ENCODE data around the gene ZHX3.
A peak's percentile ranks its signal among the peaks of the same experiment; 100 is the strongest.

ZHX3 gene

DNA sequence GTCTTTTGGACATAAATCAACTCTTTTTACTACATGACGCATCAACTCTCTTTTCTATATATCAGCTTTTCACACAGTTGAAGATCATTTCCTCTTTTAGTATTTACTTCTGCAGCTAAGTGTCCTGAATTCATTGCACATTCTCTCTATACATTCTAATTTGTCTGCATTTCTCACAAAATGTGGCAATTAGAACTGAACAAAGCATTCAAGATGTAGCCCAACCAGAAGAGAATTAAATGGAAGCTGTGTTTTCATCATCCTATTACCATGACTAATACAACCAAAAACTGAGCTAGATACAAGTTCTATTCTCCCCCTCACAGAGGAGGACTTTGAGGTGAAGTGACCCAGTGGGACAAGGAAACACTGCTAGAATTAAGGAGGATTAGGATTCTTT lies 93.2 kb downstream of the ZHX3 start:
- DNase-seq (ENCODE audit: low spot score), result no peak

- no peak for DNase-seq (ENCODE audit: low spot score)
Observed at GRCh38 chr20:41223112-41223511, 94.4 kb downstream of the ZHX3 start.

DNA sequence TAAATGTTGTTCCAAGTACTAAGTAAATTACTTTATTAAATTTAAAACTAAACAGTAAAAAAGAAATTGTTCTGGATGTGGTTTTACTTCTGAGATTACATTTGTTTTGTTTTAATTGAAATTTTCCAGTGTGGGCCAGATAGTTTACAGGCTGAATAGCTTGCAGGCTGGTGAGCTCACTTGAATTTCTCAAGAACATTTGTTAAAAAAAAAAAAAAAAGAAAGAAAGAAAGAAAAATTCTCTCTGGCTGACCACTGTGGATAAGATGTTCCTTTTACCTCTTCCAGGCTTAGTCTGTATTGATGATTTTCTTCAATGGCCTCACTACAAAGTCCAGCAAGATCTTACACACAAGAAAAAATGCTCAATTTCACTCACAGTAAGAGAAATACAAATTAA lies 94.8 kb downstream of the ZHX3 start:
- DNase-seq (ENCODE audit: low spot score), result no peak

- DNase-seq (ENCODE audit: low spot score), result peak; percentile 92
Observed at GRCh38 chr20:41222296-41222695, 95.2 kb downstream of the ZHX3 start.

- peak; percentile 82 for DNase-seq (ENCODE audit: low spot score)
Observed at GRCh38 chr20:41221614-41222218, 95.8 kb downstream of the ZHX3 start.

- no peak for DNase-seq (ENCODE audit: low spot score)
Observed at GRCh38 chr20:41219824-41220223, 97.7 kb downstream of the ZHX3 start.

- no peak for DNase-seq (ENCODE audit: low spot score)
Observed at GRCh38 chr20:41218466-41218865, 99.1 kb downstream of the ZHX3 start.

- DNase-seq (ENCODE audit: low spot score), result no peak
Observed at GRCh38 chr20:41217422-41217821, 100.1 kb downstream of the ZHX3 start.

DNA sequence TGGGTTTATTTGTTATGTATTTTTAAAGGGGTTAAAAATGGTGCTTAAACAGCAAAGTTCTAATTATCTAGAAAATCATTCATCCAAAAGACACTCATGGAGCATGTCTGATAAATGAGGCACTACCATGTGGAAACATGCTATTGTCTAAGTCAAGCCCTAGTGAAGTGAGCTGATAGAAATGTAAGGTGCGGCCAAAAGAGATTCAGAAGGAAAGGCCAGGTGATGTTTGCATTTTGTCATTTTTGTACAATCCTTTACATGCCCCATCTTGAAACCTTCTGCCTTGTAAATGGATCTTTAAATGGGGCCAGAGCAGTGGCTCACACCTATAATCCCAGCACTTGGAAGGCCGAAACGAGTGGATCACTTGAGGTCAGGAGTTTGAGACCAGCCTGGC lies 102.9 kb downstream of the ZHX3 start:
- DNase-seq (ENCODE audit: low spot score), result no peak

GRCh38 chr20:41214202-41214601 lies 103.3 kb downstream of the ZHX3 start:
- DNase-seq (ENCODE audit: low spot score), result no peak

- no peak for DNase-seq (ENCODE audit: low spot score)
Observed at GRCh38 chr20:41213150-41213820, 104.2 kb downstream of the ZHX3 start.

DNA sequence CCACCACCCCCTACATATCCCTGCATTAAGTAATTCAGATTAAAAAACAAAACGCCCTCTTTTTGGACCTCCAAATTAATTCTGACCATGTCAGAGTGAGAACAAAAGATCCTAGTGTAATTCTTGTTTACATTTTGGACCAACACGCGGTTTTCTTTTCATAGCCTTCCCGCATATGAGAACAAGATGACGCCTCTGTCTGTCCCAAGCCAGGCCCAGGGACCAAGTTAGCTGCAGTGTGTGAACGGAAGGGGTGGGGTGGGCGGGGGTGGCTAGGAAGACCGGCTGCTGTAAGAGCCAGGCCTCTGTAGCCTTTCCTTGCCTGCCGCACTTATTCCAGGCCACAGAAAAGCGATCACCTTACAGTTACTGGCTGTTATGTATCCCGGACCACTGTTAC lies 112.2 kb downstream of the ZHX3 start:
- peak; percentile 96 for DNase-seq (ENCODE audit: low spot score)

DNA sequence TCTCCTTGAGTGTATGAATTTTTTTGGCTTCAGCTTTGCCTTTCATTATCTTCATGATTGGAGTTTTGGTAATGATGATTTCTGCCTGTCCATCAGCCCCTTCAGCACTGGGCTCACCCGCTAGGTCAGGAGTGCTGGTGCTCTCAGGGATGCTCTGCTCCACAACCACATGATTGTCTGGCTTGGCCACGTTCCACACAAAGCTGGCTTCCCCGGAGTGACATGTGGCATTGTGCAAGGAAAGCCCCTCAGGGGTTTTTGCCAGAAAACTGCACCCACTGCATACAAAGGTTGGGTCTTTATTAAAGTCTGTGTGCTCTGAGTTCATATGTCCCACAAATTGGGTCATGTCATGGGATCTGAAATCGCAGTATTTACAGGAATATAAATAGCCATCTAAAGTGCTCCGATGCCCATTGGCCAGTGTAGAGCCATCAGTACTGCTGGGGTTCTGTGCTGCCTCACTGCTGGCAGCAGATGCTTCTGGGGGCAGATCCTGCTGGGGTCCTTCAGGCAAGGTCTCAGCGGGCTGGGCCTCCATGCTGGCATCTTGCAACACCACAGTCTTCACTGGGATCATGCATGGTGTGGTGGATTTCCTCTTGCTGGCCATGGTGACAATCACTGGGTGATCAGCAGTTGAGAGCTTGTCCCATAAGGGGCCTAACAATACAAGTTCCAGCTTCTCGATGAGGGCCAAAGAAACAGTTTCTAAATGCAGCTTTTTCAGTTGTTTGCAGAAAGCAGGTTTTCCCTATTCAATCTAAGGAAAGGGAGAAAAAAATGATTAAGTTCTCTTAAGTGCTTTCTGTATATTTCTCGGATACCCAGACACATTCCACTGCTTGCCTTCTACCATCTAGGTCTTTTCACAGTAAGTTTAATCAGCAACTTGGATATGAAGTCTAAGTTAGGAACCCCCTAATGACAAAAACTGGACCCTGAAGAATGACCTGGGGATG lies 112.9 kb downstream of the ZHX3 start:
- DNase-seq (ENCODE audit: low spot score), result no peak

DNA sequence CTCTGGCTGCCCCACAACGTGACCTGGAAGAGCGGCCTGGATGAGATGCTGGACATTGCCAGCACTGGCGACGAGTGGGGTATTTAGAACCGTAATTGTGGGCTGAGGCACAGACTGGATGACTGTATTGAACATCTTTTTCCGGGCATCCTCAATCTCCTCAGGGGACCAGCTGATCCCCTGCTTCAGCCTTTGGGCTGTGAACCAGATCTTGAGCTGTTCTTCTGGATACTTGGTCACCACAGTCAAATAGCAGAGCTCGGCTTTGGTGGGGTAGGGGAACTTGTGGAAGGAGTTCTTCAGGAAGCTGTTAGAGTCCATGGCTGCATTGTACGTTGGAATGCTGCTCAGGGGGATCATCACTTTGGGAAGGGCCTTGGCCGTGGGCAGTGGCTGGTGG lies 113.9 kb downstream of the ZHX3 start:
- no peak for DNase-seq (ENCODE audit: low spot score)

DNA sequence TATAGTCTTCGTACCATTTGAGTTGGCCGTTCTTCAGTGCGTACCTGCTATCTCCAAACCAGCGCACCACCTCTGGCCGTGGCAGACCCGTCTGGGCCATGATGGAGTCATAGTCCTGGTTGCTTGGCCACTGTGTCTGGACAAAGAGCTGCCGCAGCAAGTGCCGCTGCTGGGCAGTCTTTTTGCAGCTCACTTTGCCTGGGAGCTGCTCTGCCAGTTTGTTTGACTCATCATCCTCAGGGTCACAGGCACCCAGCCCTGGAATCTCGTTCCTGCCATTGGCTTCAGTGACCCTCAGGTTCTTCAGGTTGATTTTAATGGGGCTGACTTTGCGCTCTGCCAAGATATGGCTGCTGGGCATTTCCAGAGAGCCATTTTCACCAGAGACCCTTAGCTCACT lies 115.1 kb downstream of the ZHX3 start:
- DNase-seq (ENCODE audit: low spot score), result no peak

DNA sequence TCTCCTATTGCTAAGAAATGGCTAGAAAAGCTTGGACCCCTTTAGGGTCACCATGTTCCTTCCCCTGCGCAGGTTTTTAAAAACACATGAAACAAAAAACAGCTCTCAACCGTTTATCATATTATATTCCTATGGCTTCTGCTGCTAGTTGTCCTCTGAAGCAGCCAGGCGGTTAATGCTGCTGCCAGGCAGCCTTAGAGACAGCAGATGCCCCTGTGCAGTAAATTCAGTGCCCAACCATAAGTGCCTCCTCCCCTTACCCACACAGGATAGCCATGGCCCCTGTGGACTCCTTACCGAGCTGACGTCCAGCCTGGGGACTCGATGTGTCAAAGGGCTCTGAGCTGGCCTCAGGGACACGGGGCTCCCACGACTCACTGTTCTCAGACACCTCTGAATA lies 115.8 kb downstream of the ZHX3 start:
- DNase-seq (ENCODE audit: low spot score), result no peak

GRCh38 chr20:41200446-41201202 lies 116.9 kb downstream of the ZHX3 start:
- no peak for DNase-seq (ENCODE audit: low spot score)

DNA sequence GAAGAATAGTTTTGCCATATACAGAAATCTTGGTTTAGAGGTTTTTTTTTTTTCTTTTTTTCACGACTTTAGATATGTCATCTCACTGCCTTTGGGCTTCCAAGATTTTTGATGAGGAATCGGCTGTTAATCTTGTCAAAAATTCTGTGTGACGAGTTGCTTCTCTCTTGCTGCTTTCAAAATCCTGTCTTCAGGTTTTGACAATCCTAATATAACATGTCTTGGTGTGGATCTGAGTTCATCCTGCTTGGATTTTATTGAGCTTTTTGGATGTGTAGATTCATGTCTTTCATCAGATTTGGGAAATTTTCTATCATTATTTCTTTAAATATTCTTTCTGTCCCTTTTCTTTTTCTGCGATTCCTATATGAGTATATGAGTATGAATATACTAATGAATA lies 119.1 kb downstream of the ZHX3 start:
- DNase-seq (ENCODE audit: low spot score), result no peak

DNA sequence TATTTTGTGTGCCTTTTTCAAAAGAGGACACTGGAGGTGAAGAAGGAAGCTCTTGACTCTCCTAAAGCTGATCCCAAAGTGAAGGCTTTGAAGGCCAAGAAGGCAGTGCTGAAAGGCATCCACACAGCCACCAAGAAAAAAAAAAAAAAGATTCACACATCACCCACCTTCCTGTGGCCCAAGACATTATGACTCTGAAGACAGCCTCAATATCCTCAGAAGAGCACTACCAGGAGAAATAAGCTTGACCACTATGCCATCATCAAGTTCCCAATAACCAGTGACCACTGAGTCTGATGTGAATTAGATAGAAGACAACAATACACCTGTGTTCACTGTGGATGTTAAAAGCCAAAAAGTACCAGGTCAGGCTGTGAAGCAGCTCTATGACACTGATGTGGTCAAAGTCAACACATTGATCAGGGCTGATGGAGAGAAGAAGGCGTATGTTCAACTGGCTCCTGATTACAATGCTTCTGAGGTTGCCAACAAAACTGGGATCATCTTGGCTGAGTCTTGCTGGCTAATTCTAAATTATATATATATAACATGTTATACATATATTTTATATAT lies 120.8 kb downstream of the ZHX3 start:
- DNase-seq (ENCODE audit: low spot score), result no peak

DNA sequence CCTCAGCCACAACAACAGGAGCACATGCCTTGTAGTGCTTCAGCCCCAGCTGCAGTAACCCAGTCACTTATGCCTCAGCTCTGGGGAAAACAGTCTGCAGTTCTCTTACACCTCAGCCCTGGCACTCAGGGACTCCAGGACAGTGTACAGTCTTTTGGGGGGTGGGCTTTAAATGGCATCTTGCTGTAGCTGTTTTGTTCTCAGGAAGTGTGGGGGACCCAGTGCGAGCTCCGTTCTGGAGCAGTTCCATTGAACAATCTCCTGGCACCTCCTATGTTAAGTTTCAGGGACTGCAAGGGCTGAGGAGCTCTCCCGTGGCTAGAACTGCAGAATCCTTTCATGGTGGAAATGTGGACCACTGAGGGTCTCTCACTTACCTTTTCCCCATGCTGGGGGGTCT lies 125.0 kb downstream of the ZHX3 start:
- DNase-seq (ENCODE audit: low spot score), result no peak

GRCh38 chr20:41191562-41192500 lies 125.7 kb downstream of the ZHX3 start:
- no peak for DNase-seq (ENCODE audit: low spot score)

Data from putamen (tissue), 1 donor.